CD8-positive, alpha-beta memory T cell (primary cell): ENCODE measurements around the gene HAUS2. TPM values are rescaled to one million over a fixed set of nuclear protein-coding genes. Genes with fewer than 3 reads are reported as not detected.
A peak's percentile ranks its signal among the peaks of the same experiment; 100 is the strongest.
"Not testable (repeated sequence)": the region's sequence is repeated elsewhere in the genome, so short reads cannot be mapped to it uniquely, and the experiment has no call there.

Experiments used
- CTCF ChIA-PET: fragments of 350-600 bp; sonication (Branson Sonifier 250); formaldehyde crosslinking; loops from one replicate; lab custom pipeline; 2021; ENCODE audit warnings: antibody characterized with exemption; lab: Charles Lee
- POLR2A ChIA-PET: fragments of 350-600 bp; sonication (Branson Sonifier 250); formaldehyde crosslinking; loops from one replicate; lab custom pipeline; 2021; ENCODE audit warnings: antibody characterized with exemption; lab: Charles Lee
- DNase-seq, 5 donors: peaks; one replicate each; pipeline versions ENCODE4 v3.0.0 to v3.0.0-alpha.2; 2020 to 2022; ENCODE audit warnings: mixed read lengths in 1 of 5
- H3K27ac ChIP-seq: one replicate; pipeline ENCODE4 v1.7.0; 2013; ENCODE audit warnings: low read depth, mild to moderate bottlenecking, low read length, moderate library complexity
- H3K27me3 ChIP-seq: 2 replicates; pipeline ENCODE4 v1.7.0; 2013; ENCODE audit warnings: low read length, mild to moderate bottlenecking; ENCODE audit not compliant: insufficient read depth, poor library complexity, severe bottlenecking
- H3K36me3 ChIP-seq: 2 replicates; pipeline ENCODE4 v1.7.0; 2013; ENCODE audit warnings: mild to moderate bottlenecking, low read length, moderate library complexity; ENCODE audit not compliant: insufficient read depth
- H3K4me1 ChIP-seq: 2 replicates; pipeline ENCODE4 v1.7.0; 2013; ENCODE audit warnings: mild to moderate bottlenecking, low read length, moderate library complexity; ENCODE audit not compliant: insufficient read depth
- H3K4me3 ChIP-seq: 2 replicates; pipeline ENCODE4 v1.7.0; 2013; ENCODE audit warnings: mild to moderate bottlenecking, low read length
- H3K9me3 ChIP-seq: 2 replicates; pipeline ENCODE4 v1.7.0; 2013; ENCODE audit warnings: mild to moderate bottlenecking, low read length
- H3K27ac Mint-ChIP-seq, 8 donors: one replicate each; pipeline ENCODE4 v1.8.0; 2020 to 2021; ENCODE audit warnings: mixed read lengths in 8 of 8, mild to moderate bottlenecking in 6 of 8, inconsistent platforms in 3 of 8, moderate library complexity in 3 of 8
- H3K27me3 Mint-ChIP-seq, 2 donors: one replicate each; pipeline ENCODE4 v1.8.0; 2020 to 2021; ENCODE audit warnings: mixed read lengths in 2 of 2, mild to moderate bottlenecking in 1 of 2, moderate library complexity in 1 of 2
- H3K36me3 Mint-ChIP-seq, 3 donors: one replicate each; pipeline ENCODE4 v1.8.0; 2020 to 2021; ENCODE audit warnings: mixed read lengths in 3 of 3, inconsistent platforms in 1 of 3, mild to moderate bottlenecking in 1 of 3
- H3K4me1 Mint-ChIP-seq, 3 donors: one replicate each; pipeline ENCODE4 v1.8.0; 2020 to 2021; ENCODE audit warnings: mixed read lengths in 3 of 3, inconsistent platforms in 1 of 3, mild to moderate bottlenecking in 1 of 3
- H3K4me3 Mint-ChIP-seq, 7 donors: one replicate each; pipeline ENCODE4 v1.8.0; 2020 to 2021; ENCODE audit warnings: mixed read lengths in 7 of 7, mild to moderate bottlenecking in 6 of 7, moderate library complexity in 4 of 7, inconsistent platforms in 2 of 7
- H3K9me3 Mint-ChIP-seq, 5 donors: one replicate each; pipeline ENCODE4 v1.8.0; 2020 to 2022; ENCODE audit warnings: mixed read lengths in 5 of 5, mild to moderate bottlenecking in 3 of 5, moderate library complexity in 2 of 5, inconsistent platforms in 1 of 5
- polyA plus RNA-seq: library from polyadenylated mRNA; unstranded; fragments of 300-500 nt; fragmentation: Illumina TruSeq; gene quantifications from one replicate; pipeline ENCODE4 v1.2.3, GENCODE V29; 2021
- total RNA-seq, 2 experiments: library from RNA; stranded (reverse); gene quantifications; one replicate each; pipeline ENCODE4 v1.2.3, GENCODE V29; 2021

The HAUS2 gene
- total and polyA plus RNA-seq, 3 experiments from 2014 or later: 33.4 to 56.8 (median 56.7) TPM

- H3K9me3 Mint-ChIP-seq, H3K36me3 ChIP-seq, H3K27ac ChIP-seq, CTCF ChIA-PET, H3K4me3 Mint-ChIP-seq, POLR2A ChIA-PET, H3K27ac Mint-ChIP-seq, H3K4me3 ChIP-seq, DNase-seq, H3K9me3 ChIP-seq, H3K36me3 Mint-ChIP-seq, H3K27me3 ChIP-seq, H3K27me3 Mint-ChIP-seq: not testable (repeated sequence)
- peaks cover 17% of the 10 kb centered on the region for H3K4me1 ChIP-seq
- H3K4me1 Mint-ChIP-seq: peaks cover 19 to 36% (median 29%) of the 10 kb centered on the region in 3 donors
Observed at GRCh38 chr15:42601316-42601715, 52.7 kb downstream of the HAUS2 start.

DNA sequence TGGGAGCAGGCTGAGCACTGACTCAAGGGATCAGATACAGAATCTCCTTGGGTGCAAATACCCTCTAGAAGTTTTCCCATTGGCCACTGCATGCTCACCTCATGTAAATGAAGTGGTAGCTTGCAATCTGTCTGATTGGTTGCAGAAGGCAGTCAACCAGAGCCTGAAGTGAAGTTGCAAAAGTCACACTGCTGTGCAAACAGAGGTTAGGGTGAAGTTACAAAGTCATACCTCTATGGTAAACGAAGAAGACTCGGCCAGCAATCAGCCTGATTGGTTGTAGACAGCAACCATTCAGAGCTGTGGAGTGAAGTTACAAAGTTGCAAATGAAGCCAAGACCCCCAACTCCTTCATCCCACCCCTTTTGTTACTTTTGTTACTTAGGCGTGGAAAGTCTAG, 53.9 kb downstream of the HAUS2 start:
- no peaks in the 10 kb centered on the region for H3K9me3 ChIP-seq
- H3K27ac Mint-ChIP-seq: no peak overlapping the region
- peaks cover 19% of the 10 kb centered on the region for H3K4me1 ChIP-seq
- H3K27ac ChIP-seq: no peak overlapping the region
- H3K27me3 Mint-ChIP-seq: peaks cover 0 to 1% of the 10 kb centered on the region in 2 donors
- H3K36me3 ChIP-seq: no peaks in the 10 kb centered on the region
- DNase-seq: no peak
- no peak overlapping the region for H3K4me3 Mint-ChIP-seq
- H3K4me1 Mint-ChIP-seq: peaks cover 19 to 39% (median 37%) of the 10 kb centered on the region in 3 donors
- no peak overlapping the region for H3K4me3 ChIP-seq
- peaks cover 0 to 6% (median 1%) of the 10 kb centered on the region in 3 donors for H3K36me3 Mint-ChIP-seq
- ChIA-PET CTCF (no interaction called here), POLR2A (no interaction called here)
- no peaks in the 10 kb centered on the region for H3K9me3 Mint-ChIP-seq
- H3K27me3 ChIP-seq: no peaks in the 10 kb centered on the region

GRCh38 chr15:42603978-42604377, 55.3 kb downstream of the HAUS2 start:
- H3K9me3 Mint-ChIP-seq: no peaks in the 10 kb centered on the region
- peaks cover 0 to 1% of the 10 kb centered on the region in 2 donors for H3K27me3 Mint-ChIP-seq
- no peaks in the 10 kb centered on the region for H3K9me3 ChIP-seq
- no peak for DNase-seq
- ChIA-PET CTCF (no interaction called here), POLR2A (interaction anchor here (0.6 kb wide), 1 partner anchor 42 kb away, joined by 3 read pairs; no protein-coding TSS in a partner anchor)
- H3K4me3 Mint-ChIP-seq: peak overlapping the region in 1 of 7 donors; percentile 35
- H3K4me1 ChIP-seq: peaks cover 33% of the 10 kb centered on the region
- peaks cover 0 to 6% (median 1%) of the 10 kb centered on the region in 3 donors for H3K36me3 Mint-ChIP-seq
- H3K4me3 ChIP-seq: no peak overlapping the region
- H3K27me3 ChIP-seq: no peaks in the 10 kb centered on the region
- H3K36me3 ChIP-seq: no peaks in the 10 kb centered on the region
- no peak overlapping the region for H3K27ac ChIP-seq
- H3K4me1 Mint-ChIP-seq: peaks cover 33 to 53% (median 52%) of the 10 kb centered on the region in 3 donors
- H3K27ac Mint-ChIP-seq: no peak overlapping the region

DNA sequence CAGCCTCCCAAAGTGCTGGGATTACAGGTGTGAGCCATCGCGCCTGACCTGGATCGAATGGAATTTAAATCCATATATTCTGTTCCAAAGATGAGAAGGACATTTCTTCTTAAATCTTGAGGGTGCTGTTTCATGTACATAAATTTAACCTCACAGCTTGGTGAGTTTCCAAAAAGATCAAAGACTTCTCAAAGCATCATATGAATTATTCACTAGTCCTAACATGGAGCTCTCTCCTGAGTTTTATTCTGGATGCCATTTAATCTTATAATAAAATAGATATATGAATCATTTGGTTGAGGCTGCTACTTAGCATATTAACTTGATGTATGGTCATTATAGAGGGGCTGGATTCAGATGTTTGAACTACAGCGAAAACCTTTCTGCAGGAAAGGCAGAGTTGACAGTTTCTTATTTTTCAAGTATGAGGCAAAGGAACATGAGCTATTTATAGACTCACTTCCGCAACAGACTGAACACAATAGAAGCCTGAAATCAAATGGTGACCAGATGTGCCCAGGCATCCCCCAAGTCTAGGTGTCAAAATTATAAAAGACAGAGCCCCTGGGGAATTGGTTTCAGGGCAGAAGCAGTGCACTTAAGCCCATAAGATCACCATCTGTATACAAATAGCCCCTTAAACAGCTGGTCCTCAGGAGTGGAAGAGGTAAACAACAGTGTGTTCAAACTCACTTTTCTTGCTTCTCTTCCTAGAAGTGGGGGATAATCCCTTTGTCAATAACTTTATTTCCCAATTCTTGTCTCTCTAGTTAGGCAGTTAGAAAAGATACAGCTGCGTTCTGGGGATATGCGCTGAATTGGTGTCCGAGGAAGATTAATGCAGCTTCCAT, 56.5 kb downstream of the HAUS2 start:
- no peaks in the 10 kb centered on the region for H3K9me3 ChIP-seq
- H3K9me3 Mint-ChIP-seq: no peaks in the 10 kb centered on the region
- peak overlapping the region in 7 of 8 donors; percentile 21 to 79 (median 67) for H3K27ac Mint-ChIP-seq
- H3K36me3 ChIP-seq: no peaks in the 10 kb centered on the region
- H3K27me3 ChIP-seq: no peaks in the 10 kb centered on the region
- peak overlapping the region in 6 of 7 donors; percentile 38 to 77 (median 60) for H3K4me3 Mint-ChIP-seq
- no peak overlapping the region for H3K27ac ChIP-seq
- peaks cover 36 to 57% (median 55%) of the 10 kb centered on the region in 3 donors for H3K4me1 Mint-ChIP-seq
- CTCF ChIA-PET: interaction anchor here (0.9 to 1.1 kb wide), 3 partner anchors 23 to 29 kb away, joined by 3 to 4 read pairs (median 3); partner anchors contain the start of gene STARD9
- H3K36me3 Mint-ChIP-seq: peaks cover 0 to 3% (median 1%) of the 10 kb centered on the region in 3 donors
- peaks cover 0 to 1% of the 10 kb centered on the region in 2 donors for H3K27me3 Mint-ChIP-seq
- H3K4me3 ChIP-seq: peak overlapping the region; percentile 16
- POLR2A ChIA-PET: interaction anchor here (1.0 to 2.3 kb wide), 2 partner anchors 24 to 30 kb away, joined by 5 to 18 read pairs; partner anchors contain the start of gene STARD9
- H3K4me1 ChIP-seq: peaks cover 36% of the 10 kb centered on the region
- peak in 1 of 5 donors; percentile 22 for DNase-seq

DNA sequence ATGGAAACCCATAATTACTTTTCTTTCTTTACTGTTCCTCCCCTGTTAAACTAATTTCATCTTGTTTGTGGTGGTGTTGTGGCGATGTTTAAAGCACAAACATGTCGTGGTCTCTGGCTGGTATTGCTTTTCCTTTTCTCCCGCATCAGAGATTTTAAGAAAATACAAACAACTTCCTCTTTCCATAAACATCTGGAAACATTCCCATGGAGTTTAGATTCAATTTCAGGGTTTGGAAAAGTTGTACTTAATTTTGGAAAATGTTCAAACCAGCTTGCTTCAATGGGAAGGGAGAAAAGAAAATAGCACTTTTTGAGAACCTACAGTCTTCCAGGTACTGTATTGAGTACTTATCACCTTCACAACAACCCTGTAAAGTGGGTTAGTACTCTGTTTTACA, 57.2 kb downstream of the HAUS2 start:
- H3K27ac ChIP-seq: no peak overlapping the region
- ChIA-PET CTCF (interaction anchor here (1.0 to 1.1 kb wide), 2 partner anchors 25 to 30 kb away, joined by 3 to 4 read pairs; partner anchors contain the start of gene STARD9), POLR2A (interaction anchor here (1.0 to 2.3 kb wide), 2 partner anchors 24 to 30 kb away, joined by 5 to 18 read pairs; partner anchors contain the start of gene STARD9)
- no peaks in the 10 kb centered on the region for H3K9me3 ChIP-seq
- Mint-ChIP-seq H3K27me3 (peaks cover 0 to 1% of the 10 kb centered on the region in 2 donors), H3K27ac (peak overlapping the region in 4 of 8 donors; percentile 64 to 79 (median 76)), H3K36me3 (peaks cover 0 to 1% (median 1%) of the 10 kb centered on the region in 3 donors), H3K4me3 (peak overlapping the region in 4 of 7 donors; percentile 17 to 64 (median 56)), H3K9me3 (no peaks in the 10 kb centered on the region), H3K4me1 (peaks cover 36 to 57% (median 55%) of the 10 kb centered on the region in 3 donors)
- DNase-seq: no peak
- peaks cover 36% of the 10 kb centered on the region for H3K4me1 ChIP-seq
- H3K36me3 ChIP-seq: no peaks in the 10 kb centered on the region
- H3K27me3 ChIP-seq: no peaks in the 10 kb centered on the region
- peak overlapping the region; percentile 16 for H3K4me3 ChIP-seq

GRCh38 chr15:42608110-42608531, 59.5 kb downstream of the HAUS2 start:
- ChIA-PET CTCF (interaction anchor here (1.0 kb wide), 1 partner anchor 35 kb away, joined by 3 read pairs; no protein-coding TSS in a partner anchor), POLR2A (interaction anchor here (1.0 kb wide), 1 partner anchor 27 kb away, joined by 3 read pairs; no protein-coding TSS in a partner anchor)
- Histone ChIP-seq H3K9me3 (no peaks in the 10 kb centered on the region), H3K27me3 (no peaks in the 10 kb centered on the region), H3K4me1 (peaks cover 36% of the 10 kb centered on the region), H3K36me3 (no peaks in the 10 kb centered on the region), H3K27ac (no peak overlapping the region), H3K4me3 (no peak overlapping the region)
- peak; percentile 9 to 62 (median 39) for DNase-seq
- peak overlapping the region; percentile 18 to 74 (median 47) for H3K4me3 Mint-ChIP-seq
- H3K27me3 Mint-ChIP-seq: peaks cover 0 to 1% of the 10 kb centered on the region in 2 donors
- H3K27ac Mint-ChIP-seq: peak overlapping the region; percentile 41 to 86 (median 58)
- no peaks in the 10 kb centered on the region for H3K9me3 Mint-ChIP-seq
- H3K4me1 Mint-ChIP-seq: peaks cover 36 to 52% (median 51%) of the 10 kb centered on the region in 3 donors
- no peaks in the 10 kb centered on the region for H3K36me3 Mint-ChIP-seq

DNA sequence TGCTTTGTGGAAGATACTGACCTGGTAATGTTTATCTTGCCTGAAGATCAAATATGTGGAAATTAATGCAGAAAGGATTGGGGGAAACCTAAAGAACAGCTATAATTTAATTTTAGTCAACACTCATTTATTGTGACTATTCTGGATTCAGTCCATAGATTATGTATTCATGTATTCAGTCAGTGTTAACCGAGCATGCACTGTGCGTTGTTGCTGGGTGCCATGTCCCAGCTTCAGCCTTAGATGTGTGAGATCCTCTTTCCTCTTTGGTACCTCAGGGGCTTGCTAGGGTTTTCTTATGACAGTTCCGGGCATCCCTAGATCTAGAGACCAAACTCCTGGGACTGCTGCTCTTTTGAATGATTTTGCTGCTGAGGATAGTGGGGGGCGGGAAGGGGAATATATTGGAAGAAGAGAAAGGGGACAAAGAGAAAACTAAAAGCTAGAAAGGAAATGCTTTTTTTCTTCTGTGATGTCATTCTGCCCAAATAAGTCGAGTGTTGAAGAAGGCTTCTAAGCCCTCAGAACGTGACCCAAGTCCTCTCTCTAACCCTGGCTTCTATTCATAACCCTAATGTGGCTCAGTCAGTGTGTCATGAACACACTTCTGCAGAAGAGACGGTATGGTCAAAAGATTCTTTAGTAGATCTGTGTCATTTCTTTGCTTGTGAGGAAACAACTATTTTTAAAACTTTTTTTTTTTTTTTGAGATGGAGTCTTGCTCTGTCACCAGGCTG, 60.3 kb downstream of the HAUS2 start:
- Mint-ChIP-seq H3K36me3 (no peaks in the 10 kb centered on the region), H3K4me3 (peak overlapping the region in 6 of 7 donors; percentile 38 to 72 (median 58)), H3K27ac (peak overlapping the region in 7 of 8 donors; percentile 29 to 87 (median 48)), H3K9me3 (no peaks in the 10 kb centered on the region), H3K4me1 (peaks cover 36 to 46% (median 45%) of the 10 kb centered on the region in 3 donors), H3K27me3 (peaks cover 0 to 1% of the 10 kb centered on the region in 2 donors)
- H3K4me3 ChIP-seq: no peak overlapping the region
- H3K4me1 ChIP-seq: peaks cover 36% of the 10 kb centered on the region
- POLR2A ChIA-PET: no interaction called here
- H3K27ac ChIP-seq: no peak overlapping the region
- DNase-seq: peak in 1 of 5 donors; percentile 8
- no peaks in the 10 kb centered on the region for H3K27me3 ChIP-seq
- CTCF ChIA-PET: interaction anchor here (1.0 kb wide), 1 partner anchor 34 kb away, joined by 3 read pairs; no protein-coding TSS in a partner anchor
- no peaks in the 10 kb centered on the region for H3K36me3 ChIP-seq
- no peaks in the 10 kb centered on the region for H3K9me3 ChIP-seq
